DMS79 treated with DMSO at 0.1 percent for 48 hours (cell line): ENCODE measurements around the gene ALG11.

ENCODE experiments used
- DNase-seq: peaks from one replicate; lab custom pipeline; 2025; lab: John Stamatoyannopoulos, UW

ALG11 gene

GRCh38 chr13:51997641-51998330, 14.4 kb upstream of the ALG11 start:
- DNase-seq = no peak

GRCh38 chr13:51998723-51999509, 13.3 kb upstream of the ALG11 start:
- DNase-seq = peak; percentile 33

GRCh38 chr13:51999510-51999911, 12.7 kb upstream of the ALG11 start:
- peak; percentile 30 for DNase-seq

GRCh38 chr13:51999921-52000320, 12.3 kb upstream of the ALG11 start:
- DNase-seq = no peak

GRCh38 chr13:52001120-52001731, 11.0 kb upstream of the ALG11 start:
- peak; percentile 14 for DNase-seq

- DNase-seq = no peak
Observed at GRCh38 chr13:52002361-52002760, 9.8 kb upstream of the ALG11 start.

- no peak for DNase-seq
Observed at GRCh38 chr13:52003541-52003940, 8.7 kb upstream of the ALG11 start.

GRCh38 chr13:52004511-52005170, 7.6 kb upstream of the ALG11 start:
- DNase-seq = no peak

GRCh38 chr13:52005841-52006522, 6.2 kb upstream of the ALG11 start:
- DNase-seq = no peak

- DNase-seq = no peak
Observed at GRCh38 chr13:52006523-52007245, 5.5 kb upstream of the ALG11 start.

- no peak for DNase-seq
Observed at GRCh38 chr13:52009946-52010345, 2.3 kb upstream of the ALG11 start.

GRCh38 chr13:52010890-52011631, 1.1 kb upstream of the ALG11 start, which contains the start of gene ATP7B:
Gene ATP7B (minus strand): TSS chr13:52011450. CDS start chr13:52011337, 113 bp downstream.
- no peak for DNase-seq

- no peak for DNase-seq
Observed at GRCh38 chr13:52012512-52012836, 276 bp downstream of the ALG11 start.

GRCh38 chr13:52016296-52016695, 4.1 kb downstream of the ALG11 start:
- DNase-seq = no peak

- DNase-seq = no peak
Observed at GRCh38 chr13:52020191-52020590, 8.0 kb downstream of the ALG11 start.

GRCh38 chr13:52022356-52022755, 10.2 kb downstream of the ALG11 start:
- no peak for DNase-seq

GRCh38 chr13:52024481-52024880, 12.3 kb downstream of the ALG11 start, which contains the start of gene UTP14C:
Gene UTP14C (plus strand): TSS chr13:52024691. CDS start chr13:52028805, 4,114 bp downstream.
- DNase-seq = no peak

GRCh38 chr13:52025475-52026245, 13.5 kb downstream of the ALG11 start:
- DNase-seq = no peak

- no peak for DNase-seq
Observed at GRCh38 chr13:52026246-52026626, 14.0 kb downstream of the ALG11 start.

GRCh38 chr13:52027832-52028231, 15.6 kb downstream of the ALG11 start:
- no peak for DNase-seq
